Rectal smooth muscle tissue (tissue), 1 donor: ENCODE data around the gene VAV2.

Experiments used
- H3K27ac ChIP-seq: one replicate; pipeline ENCODE4 v1.7.0; 2013; ENCODE audit warnings: low read depth, low read length, inconsistent platforms
- H3K27me3 ChIP-seq: one replicate; pipeline ENCODE4 v1.7.0; 2013; ENCODE audit warnings: low read length; ENCODE audit not compliant: control insufficient read depth, insufficient read depth
- H3K36me3 ChIP-seq: one replicate; pipeline ENCODE4 v1.7.0; 2013; ENCODE audit warnings: low read length; ENCODE audit not compliant: control insufficient read depth, insufficient read depth
- H3K4me1 ChIP-seq: one replicate; pipeline ENCODE4 v1.7.0; 2013; ENCODE audit warnings: low read length; ENCODE audit not compliant: control insufficient read depth, insufficient read depth
- H3K4me3 ChIP-seq: one replicate; pipeline ENCODE4 v1.7.0; 2013; ENCODE audit warnings: low read length
- H3K9ac ChIP-seq: one replicate; pipeline ENCODE4 v1.7.0; 2013; ENCODE audit warnings: low read length

Gene VAV2

DNA sequence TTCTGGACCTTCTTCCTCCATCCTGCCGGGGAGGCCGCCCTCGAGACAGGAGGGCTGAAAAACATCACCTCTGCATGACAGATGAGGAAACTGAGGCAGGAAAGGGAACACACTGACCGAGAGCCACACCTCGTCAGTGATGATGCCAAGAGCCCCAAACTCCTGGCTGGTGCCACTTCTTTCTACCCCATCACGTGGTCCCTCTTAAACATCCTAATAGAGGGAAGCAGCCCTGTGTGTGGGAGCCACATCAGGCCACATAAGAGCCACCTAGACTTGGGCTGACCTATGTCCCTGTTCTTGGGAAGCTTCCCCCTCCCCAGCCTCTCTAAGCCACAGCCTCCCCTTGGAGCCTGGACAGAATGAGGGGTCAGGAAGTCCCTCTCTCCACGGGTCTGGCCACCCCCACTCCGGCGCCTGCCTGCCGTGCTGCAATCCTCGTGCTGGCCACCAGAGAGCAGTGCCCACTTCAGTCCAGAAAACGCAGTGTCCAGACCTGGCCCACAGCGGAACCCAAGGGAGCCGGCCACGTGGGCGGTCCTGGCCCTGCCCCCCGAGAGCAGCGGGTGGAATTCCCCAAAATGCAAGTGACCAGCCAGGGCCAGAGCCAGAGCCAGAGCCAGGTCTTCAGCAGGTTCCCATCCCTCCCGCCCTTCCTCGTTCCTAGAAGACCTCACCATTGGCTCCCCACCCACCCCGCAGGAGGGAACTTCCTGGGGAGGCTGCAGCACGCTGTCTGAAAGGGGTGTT is 199.2 kb downstream of the VAV2 start:
- Histone ChIP-seq H3K9ac (no peak overlapping the region), H3K27me3 (no peaks in the 10 kb centered on the region), H3K27ac (no peak overlapping the region), H3K4me1 (no peaks in the 10 kb centered on the region), H3K36me3 (peaks cover 3% of the 10 kb centered on the region), H3K4me3 (no peak overlapping the region)

DNA sequence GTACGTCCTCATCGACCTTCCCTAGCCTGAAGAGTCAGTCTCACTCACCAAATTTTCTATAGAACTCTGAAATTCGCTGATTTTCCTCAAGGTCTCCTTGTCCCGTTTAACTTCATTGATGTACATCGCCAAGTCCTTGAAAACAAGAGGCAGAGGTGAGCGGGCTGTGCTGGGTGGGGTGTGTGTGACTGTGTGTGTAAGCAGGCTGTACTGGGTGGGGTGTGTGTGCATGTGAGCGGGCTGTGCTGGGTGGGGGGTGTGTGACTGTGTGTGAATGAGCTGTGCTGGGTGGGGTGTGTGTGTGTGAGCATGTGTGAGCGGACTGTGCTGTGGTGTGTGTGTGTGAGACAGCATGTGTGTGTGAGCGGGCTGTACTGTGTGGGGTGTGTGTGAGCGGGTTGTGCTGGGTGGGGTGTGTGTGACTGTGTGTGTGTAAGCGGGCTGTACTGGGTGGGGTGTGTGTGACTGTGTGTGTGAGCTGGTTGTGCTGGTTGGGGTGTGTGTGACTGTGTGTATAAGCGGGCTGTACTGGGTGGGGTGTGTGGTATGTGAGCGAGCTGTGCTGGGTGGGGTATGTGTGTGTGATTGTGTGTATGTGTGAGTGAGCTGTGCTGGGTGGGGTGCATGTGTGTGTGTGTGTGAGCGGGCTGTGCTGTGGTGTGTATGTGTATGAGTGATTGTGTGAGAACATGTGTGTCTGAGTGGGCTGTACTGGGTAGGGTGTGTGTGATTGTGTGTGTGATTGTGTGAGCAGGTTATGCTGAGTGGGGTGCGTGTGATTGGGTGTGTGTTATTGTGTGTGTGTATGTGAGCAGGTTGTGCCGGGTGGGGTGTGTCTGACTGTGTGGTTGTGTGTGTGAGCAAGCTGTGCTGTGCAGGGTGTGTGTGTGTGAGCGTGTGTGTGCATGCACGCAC is 200.1 kb downstream of the VAV2 start:
- Histone ChIP-seq H3K4me1 (no peaks in the 10 kb centered on the region), H3K27me3 (no peaks in the 10 kb centered on the region), H3K9ac (no peak overlapping the region), H3K27ac (no peak overlapping the region), H3K4me3 (no peak overlapping the region), H3K36me3 (peaks cover 3% of the 10 kb centered on the region)

DNA sequence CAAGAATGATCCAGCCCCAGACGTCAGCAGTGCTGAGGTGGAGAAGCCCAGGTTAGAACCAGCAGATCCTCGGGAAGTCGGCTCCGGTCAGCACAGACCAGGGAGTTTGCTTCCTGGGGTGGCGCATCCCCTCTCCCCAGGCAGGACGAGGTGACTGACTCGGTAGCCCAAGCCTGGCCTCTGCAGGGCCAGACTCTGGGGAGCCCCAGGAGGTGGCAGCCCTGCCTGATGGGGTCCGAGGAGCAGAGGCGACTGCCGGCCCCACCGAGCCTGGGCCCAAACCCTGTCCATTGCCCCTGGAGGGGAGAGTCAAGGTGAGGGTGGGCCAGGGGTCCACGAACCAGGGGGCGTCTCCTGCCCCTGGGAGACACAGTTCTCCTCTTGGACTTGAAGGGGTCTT is 201.1 kb downstream of the VAV2 start:
- H3K27ac ChIP-seq = no peak overlapping the region
- no peaks in the 10 kb centered on the region for H3K4me1 ChIP-seq
- H3K36me3 ChIP-seq = peaks cover 3% of the 10 kb centered on the region
- H3K4me3 ChIP-seq = no peak overlapping the region
- H3K9ac ChIP-seq = no peak overlapping the region
- no peaks in the 10 kb centered on the region for H3K27me3 ChIP-seq

DNA sequence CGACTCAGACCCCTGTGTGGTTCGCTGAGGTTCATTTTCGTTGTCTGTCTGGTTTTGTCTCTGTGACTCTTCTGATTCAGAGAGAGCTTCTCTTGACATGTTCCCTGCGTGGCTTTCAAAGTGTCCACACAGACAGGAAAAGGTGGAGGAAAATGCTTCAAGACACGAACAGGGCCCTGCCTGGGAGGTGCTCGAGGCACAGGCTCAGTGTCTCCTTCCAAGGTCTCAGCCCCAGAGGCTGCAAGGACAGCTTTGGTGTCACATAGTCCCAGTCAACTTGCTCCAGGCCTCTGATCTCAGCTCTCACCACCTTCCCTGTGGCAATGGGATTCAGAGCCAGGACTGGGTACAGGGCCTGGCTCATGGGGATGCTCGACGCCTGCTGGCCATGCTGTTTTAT is 202.3 kb downstream of the VAV2 start:
- Histone ChIP-seq H3K4me3 (no peak overlapping the region), H3K27ac (no peak overlapping the region), H3K27me3 (no peaks in the 10 kb centered on the region), H3K4me1 (no peaks in the 10 kb centered on the region), H3K36me3 (peaks cover 3% of the 10 kb centered on the region), H3K9ac (no peak overlapping the region)

DNA sequence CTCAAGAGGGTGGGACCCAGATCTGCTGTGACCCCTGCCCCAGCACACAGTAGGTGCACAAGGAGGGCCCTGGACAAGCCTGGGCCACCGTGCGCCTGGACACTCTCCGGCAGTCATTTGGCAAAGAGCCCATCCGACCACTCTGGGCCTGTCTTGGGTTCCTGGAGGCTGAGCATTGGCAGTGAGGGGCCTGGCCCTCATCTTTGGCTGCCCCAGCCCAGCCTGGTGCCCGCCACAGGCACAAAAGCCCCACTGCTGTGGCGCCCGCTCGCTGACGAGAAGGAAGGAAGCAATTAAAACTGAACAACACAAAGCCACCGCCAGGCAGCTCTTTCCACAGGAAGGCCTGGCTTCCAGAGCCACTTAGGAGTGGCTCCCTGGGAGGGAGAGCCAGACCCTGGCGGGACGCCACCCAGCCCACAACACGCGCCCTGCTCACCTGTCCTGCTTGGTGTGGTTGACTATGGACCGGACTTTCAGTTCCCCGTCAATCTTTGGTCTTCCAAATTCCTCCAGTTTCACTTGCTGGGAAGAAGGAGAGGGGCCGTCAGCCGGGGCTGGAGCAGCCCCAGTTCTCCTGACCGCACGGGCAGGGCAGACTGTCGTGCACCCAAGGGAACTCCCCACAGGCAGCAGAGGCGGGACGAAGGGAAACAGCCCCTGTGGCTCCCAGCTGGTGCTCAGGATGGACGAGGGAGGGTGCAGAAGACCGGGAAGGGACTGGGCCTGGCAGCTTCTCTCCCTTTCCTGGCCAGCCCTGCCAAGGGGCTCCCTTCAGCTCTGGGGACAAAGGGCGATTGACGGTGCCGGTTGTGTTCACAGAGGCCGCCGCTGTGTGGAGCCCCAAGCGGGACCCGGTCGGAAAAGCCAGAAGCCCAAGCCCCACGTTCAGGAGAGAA is 203.1 kb downstream of the VAV2 start:
- no peak overlapping the region for H3K4me3 ChIP-seq
- peaks cover 3% of the 10 kb centered on the region for H3K36me3 ChIP-seq
- H3K4me1 ChIP-seq = no peaks in the 10 kb centered on the region
- no peak overlapping the region for H3K9ac ChIP-seq
- H3K27me3 ChIP-seq = no peaks in the 10 kb centered on the region
- H3K27ac ChIP-seq = no peak overlapping the region

DNA sequence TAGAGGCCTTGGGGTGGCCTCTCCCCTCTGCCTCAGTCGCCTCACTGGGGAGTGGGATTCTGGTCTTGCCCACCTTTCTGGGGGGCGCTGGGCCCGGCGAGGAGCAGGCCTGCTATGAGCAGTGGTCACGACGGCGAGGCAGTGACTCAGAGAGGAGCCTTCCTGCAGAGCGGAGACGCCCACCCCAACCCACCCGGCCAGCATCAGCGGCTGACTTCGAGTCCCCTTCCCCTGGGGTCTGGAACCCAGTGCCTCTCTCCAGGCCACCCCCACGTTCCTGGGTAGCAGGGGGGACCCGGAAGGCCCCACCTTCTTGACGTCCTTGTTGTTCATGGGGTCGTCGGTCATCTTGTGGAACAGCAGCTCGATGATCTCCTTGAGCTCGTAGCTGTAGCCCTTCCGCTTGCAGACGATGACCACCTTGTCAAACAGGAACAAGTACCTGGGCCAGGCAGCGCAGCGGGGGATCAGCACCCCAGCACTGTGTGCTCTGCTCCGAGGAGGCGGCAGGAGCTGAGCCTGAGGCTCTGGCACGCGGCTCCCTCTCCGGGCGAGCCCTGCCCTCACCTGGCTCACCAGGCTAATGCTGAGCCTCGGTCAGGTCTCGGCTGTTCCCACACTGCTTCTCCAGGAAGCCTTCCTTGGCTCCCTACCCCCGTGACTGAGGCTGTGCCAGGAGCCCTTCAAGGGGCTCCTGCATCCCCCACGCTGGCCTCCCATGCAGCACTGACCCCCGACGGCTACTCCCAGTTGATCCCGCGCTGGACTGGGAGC is 203.9 kb downstream of the VAV2 start:
- Histone ChIP-seq H3K4me1 (no peaks in the 10 kb centered on the region), H3K27ac (no peak overlapping the region), H3K27me3 (no peaks in the 10 kb centered on the region), H3K36me3 (peaks cover 3% of the 10 kb centered on the region), H3K9ac (no peak overlapping the region), H3K4me3 (no peak overlapping the region)

DNA sequence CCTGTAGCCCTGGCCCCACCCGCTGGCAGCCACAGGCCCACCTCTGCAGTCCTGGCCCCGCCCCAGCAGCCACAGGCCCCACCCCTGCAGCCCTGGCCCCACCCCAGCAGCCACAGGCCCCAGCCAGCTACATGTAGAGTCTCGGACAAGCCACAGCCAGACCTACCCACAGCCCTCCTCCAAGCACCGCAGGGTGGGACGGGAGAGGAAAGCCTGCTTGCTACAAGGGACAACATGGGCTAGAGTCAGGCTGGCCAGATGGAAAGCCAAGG is 204.4 kb downstream of the VAV2 start:
- H3K27me3 ChIP-seq = no peaks in the 10 kb centered on the region
- peaks cover 3% of the 10 kb centered on the region for H3K36me3 ChIP-seq
- H3K4me3 ChIP-seq = no peak overlapping the region
- H3K27ac ChIP-seq = no peak overlapping the region
- H3K4me1 ChIP-seq = no peaks in the 10 kb centered on the region
- H3K9ac ChIP-seq = no peak overlapping the region

DNA sequence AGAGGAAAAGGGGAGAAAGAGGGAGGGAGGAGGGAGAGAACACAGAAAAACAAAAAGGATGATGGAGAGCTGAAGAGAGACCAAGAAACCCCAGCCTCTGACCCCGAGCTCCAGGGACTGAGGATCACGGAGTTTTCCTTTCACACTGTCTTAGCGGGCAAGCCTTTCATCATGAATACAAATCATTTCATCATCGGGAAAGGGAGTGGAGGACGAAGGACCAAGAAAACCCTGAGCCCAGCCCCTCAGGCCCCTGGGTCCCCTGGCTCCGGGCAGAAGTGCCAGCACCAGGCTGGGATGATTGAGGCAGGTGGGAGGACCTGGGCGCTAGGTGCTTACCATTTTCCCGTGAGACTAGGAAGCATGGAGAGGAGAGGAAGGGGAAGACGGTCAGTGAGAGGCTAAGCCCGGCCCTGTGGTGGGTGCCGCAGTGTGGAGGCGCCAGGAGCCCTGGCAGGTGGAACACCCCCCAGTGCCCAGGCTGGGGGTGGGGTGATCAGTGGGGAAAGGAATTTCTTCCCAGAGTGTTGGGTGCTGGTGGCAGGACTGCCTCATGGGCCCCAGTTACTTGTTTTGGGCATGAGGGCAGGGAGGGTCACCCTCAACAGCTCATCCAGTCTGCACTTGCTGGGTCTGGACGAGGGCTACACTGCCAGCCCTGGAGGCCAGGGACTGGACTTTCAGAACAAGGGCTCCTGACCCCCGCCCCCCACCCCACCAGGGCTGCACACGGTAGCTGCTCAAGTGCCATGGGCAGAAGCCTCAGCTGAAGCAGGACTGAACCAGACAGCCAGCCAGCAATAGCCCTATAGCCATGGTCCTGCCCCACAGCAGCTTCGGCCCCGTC is 205.0 kb downstream of the VAV2 start:
- H3K27ac ChIP-seq = no peak overlapping the region
- no peaks in the 10 kb centered on the region for H3K27me3 ChIP-seq
- H3K36me3 ChIP-seq = peaks cover 3% of the 10 kb centered on the region
- H3K4me3 ChIP-seq = no peak overlapping the region
- H3K4me1 ChIP-seq = no peaks in the 10 kb centered on the region
- H3K9ac ChIP-seq = no peak overlapping the region

DNA sequence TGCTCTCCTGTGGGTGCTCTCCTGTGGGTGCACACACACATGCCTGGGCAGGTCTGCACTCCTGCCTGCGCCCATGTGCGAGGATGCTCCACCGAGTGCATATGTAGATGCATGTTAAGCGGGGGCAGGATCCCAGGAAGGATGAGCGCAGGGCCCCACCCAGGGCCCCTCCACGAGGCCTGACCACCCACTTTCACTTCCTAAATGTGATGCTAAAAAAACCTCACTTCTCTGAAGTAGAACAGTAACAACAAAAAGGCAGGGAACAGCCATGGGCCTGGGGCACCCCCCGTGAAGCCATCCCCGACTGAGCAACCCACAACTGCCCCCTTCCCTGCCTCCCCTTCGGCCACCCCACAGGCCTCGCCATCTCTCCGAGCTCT is 205.8 kb downstream of the VAV2 start:
- H3K4me3 ChIP-seq = no peak overlapping the region
- no peaks in the 10 kb centered on the region for H3K27me3 ChIP-seq
- peaks cover 3% of the 10 kb centered on the region for H3K36me3 ChIP-seq
- no peak overlapping the region for H3K9ac ChIP-seq
- no peaks in the 10 kb centered on the region for H3K4me1 ChIP-seq
- no peak overlapping the region for H3K27ac ChIP-seq

DNA sequence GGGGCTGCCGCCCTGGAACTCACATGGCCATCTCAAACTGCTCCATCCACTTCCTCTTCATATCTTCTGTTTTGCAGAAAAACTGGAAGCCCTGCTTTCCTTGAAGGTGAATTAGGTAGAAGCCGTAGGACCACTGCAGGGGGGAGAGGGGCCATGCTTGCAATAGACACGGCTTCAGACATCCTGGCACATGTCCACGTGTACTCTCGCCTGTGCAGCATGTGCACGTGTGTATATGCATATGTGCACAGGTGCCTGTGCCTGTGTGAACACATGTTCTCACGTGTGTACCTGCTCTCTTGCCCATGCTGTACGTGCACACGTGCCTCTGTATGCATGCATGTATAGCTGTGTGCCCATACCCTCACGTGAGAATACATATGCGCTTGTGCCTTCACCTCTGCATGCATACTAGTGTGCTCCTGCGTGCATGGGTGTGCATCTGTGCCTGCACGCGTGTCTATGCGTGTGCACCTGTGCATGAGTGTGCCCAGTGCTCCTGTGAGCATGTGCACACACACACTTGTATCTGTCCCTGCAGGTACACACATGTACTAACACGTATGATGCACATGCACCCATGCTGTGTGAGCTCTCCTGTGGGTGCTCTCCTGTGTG is 206.3 kb downstream of the VAV2 start:
- no peaks in the 10 kb centered on the region for H3K4me1 ChIP-seq
- no peak overlapping the region for H3K27ac ChIP-seq
- H3K4me3 ChIP-seq = no peak overlapping the region
- H3K36me3 ChIP-seq = no peaks in the 10 kb centered on the region
- H3K27me3 ChIP-seq = no peaks in the 10 kb centered on the region
- H3K9ac ChIP-seq = no peak overlapping the region
